OCI-LY3 (cell line): ENCODE data around the gene FSHB.
"Not testable (repeated sequence)": the region's sequence is repeated elsewhere in the genome, so short reads cannot be mapped to it uniquely, and the experiment has no call there.

Experiments used
- H2AFZ ChIP-seq: fragments of 200-600, 300-600 bp; shearing (Covaris generic); 2 replicates; pipeline ENCODE4 v1.6.0; 2014; ENCODE audit warnings: antibody characterized with exemption, low read depth, low read length
- H3K27ac ChIP-seq: fragments of 200-600, 300-600 bp; sonication (generic); 2 replicates; pipeline ENCODE4 v1.5.1; 2014; ENCODE audit warnings: mild to moderate bottlenecking, low read length, moderate library complexity, mixed read lengths
- H3K27me3 ChIP-seq: fragments of 200-600, 300-600 bp; sonication (generic); 2 replicates; pipeline ENCODE4 v1.6.1; 2014; ENCODE audit warnings: low read depth, low read length, mixed read lengths
- H3K36me3 ChIP-seq: fragments of 200-600, 300-600 bp; sonication (generic); replicated peaks from 2 replicates; pipeline ENCODE3; 2014; ENCODE audit warnings: low read depth, low read length, mixed read lengths
- H3K4me1 ChIP-seq: fragments of 300-600, 200-600 bp; sonication (generic); 2 replicates; pipeline ENCODE4 v1.6.1; 2014; ENCODE audit warnings: low read length, mixed read lengths
- H3K4me2 ChIP-seq: fragments of 200-600, 300-600 bp; sonication (generic); 2 replicates; pipeline ENCODE4 v1.6.1; 2014; ENCODE audit warnings: low read length, mixed read lengths
- H3K4me3 ChIP-seq: fragments of 300-600, 200-600 bp; sonication (generic); 2 replicates; pipeline ENCODE4 v1.5.1; 2014; ENCODE audit warnings: antibody characterized with exemption, mild to moderate bottlenecking, low read length, moderate library complexity
- H3K79me2 ChIP-seq: fragments of 300-600, 200-600 bp; shearing (Covaris generic); 2 replicates; pipeline ENCODE4 v1.6.1; 2014; ENCODE audit warnings: mild to moderate bottlenecking, low read length, mixed read lengths
- H3K9ac ChIP-seq: fragments of 300-600, 200-600 bp; shearing (Covaris generic); 2 replicates; pipeline ENCODE4 v1.6.0; 2014; ENCODE audit warnings: mild to moderate bottlenecking, low read length, moderate library complexity
- H3K9me3 ChIP-seq: fragments of 200-600, 300-600 bp; shearing (Covaris generic); 2 replicates; pipeline ENCODE4 v1.6.1; 2014; ENCODE audit warnings: low read length, mixed read lengths; ENCODE audit not compliant: insufficient read depth
- H4K20me1 ChIP-seq: fragments of 200-600, 300-600 bp; sonication (generic); 2 replicates; pipeline ENCODE4 v1.6.1; 2016; ENCODE audit warnings: low read length, mixed read lengths; ENCODE audit not compliant: insufficient read depth
- CTCF ChIP-seq: fragments of 200-600, 300-600 bp; sonication (generic); IDR thresholded peaks from 2 replicates; pipeline ENCODE4 v1.5.1; 2014; ENCODE audit warnings: antibody characterized with exemption, low read length, low read depth
- EZH2phosphoT487 ChIP-seq: fragments of 200-600 bp; shearing (Covaris generic); IDR thresholded peaks from 2 replicates; pipeline ENCODE4 v1.6.1; 2018; ENCODE audit warnings: antibody characterized with exemption, mixed run types, low read depth

The FSHB gene

GRCh38 chr11:30260813-30261212, 30.0 kb downstream of the FSHB start:
- no peak overlapping the region for H2AFZ ChIP-seq
- no peaks in the 10 kb centered on the region for H3K9me3 ChIP-seq
- no peaks in the 10 kb centered on the region for H3K4me1 ChIP-seq

GRCh38 chr11:30261821-30262220, 31.0 kb downstream of the FSHB start:
- no peak overlapping the region for H2AFZ ChIP-seq
- no peak overlapping the region for H3K9ac ChIP-seq
- H3K4me2 ChIP-seq, result no peak overlapping the region
- H3K27ac ChIP-seq, result no peak overlapping the region
- H3K27me3 ChIP-seq, result no peaks in the 10 kb centered on the region
- H3K79me2 ChIP-seq, result no peaks in the 10 kb centered on the region
- no peaks in the 10 kb centered on the region for H3K36me3 ChIP-seq
- H3K4me3 ChIP-seq, result no peak overlapping the region
- no peaks in the 10 kb centered on the region for H3K4me1 ChIP-seq
- TF ChIP-seq CTCF (no peak), EZH2phosphoT487 (no peak)
- no peaks in the 10 kb centered on the region for H3K9me3 ChIP-seq
- H4K20me1 ChIP-seq, result no peaks in the 10 kb centered on the region

More at GRCh38 chr11:30260813-30261212, 30.0 kb downstream of the FSHB start:
- TF ChIP-seq CTCF, result no peak
- no peak for TF ChIP-seq EZH2phosphoT487
- H3K36me3 ChIP-seq, result no peaks in the 10 kb centered on the region
- H4K20me1 ChIP-seq, result no peaks in the 10 kb centered on the region
- no peak overlapping the region for H3K27ac ChIP-seq
- H3K4me3 ChIP-seq, result no peak overlapping the region
- H3K4me2 ChIP-seq, result no peak overlapping the region
- no peaks in the 10 kb centered on the region for H3K79me2 ChIP-seq
- no peak overlapping the region for H3K9ac ChIP-seq
- no peaks in the 10 kb centered on the region for H3K27me3 ChIP-seq

- not testable (repeated sequence) for H4K20me1 ChIP-seq, H3K79me2 ChIP-seq, H3K9me3 ChIP-seq, H3K27me3 ChIP-seq, H3K4me2 ChIP-seq, H3K4me3 ChIP-seq, H2AFZ ChIP-seq, H3K4me1 ChIP-seq, H3K9ac ChIP-seq, H3K27ac ChIP-seq, H3K36me3 ChIP-seq
Measured at GRCh38 chr11:30268638-30269037, 37.8 kb downstream of the FSHB start.

- H2AFZ ChIP-seq, result no peak overlapping the region
- H3K27me3 ChIP-seq, result no peaks in the 10 kb centered on the region
- no peak overlapping the region for H3K4me2 ChIP-seq
- H3K36me3 ChIP-seq, result no peaks in the 10 kb centered on the region
- H4K20me1 ChIP-seq, result no peaks in the 10 kb centered on the region
- no peaks in the 10 kb centered on the region for H3K4me1 ChIP-seq
- H3K9me3 ChIP-seq, result no peaks in the 10 kb centered on the region
- no peaks in the 10 kb centered on the region for H3K79me2 ChIP-seq
- no peak for TF ChIP-seq CTCF
- no peak for TF ChIP-seq EZH2phosphoT487
- H3K9ac ChIP-seq, result no peak overlapping the region
- H3K27ac ChIP-seq, result no peak overlapping the region
- no peak overlapping the region for H3K4me3 ChIP-seq
Measured at GRCh38 chr11:30270671-30271070, 39.9 kb downstream of the FSHB start.

- TF ChIP-seq EZH2phosphoT487 (no peak), CTCF (no peak)
- no peaks in the 10 kb centered on the region for H3K27me3 ChIP-seq
- no peak overlapping the region for H3K4me2 ChIP-seq
- H3K9me3 ChIP-seq, result no peaks in the 10 kb centered on the region
- H3K9ac ChIP-seq, result no peak overlapping the region
- no peaks in the 10 kb centered on the region for H3K79me2 ChIP-seq
- no peak overlapping the region for H2AFZ ChIP-seq
- no peak overlapping the region for H3K4me3 ChIP-seq
- no peak overlapping the region for H3K27ac ChIP-seq
- no peaks in the 10 kb centered on the region for H4K20me1 ChIP-seq
- no peaks in the 10 kb centered on the region for H3K4me1 ChIP-seq
- no peaks in the 10 kb centered on the region for H3K36me3 ChIP-seq
Measured at GRCh38 chr11:30277176-30277575, 46.4 kb downstream of the FSHB start.
